Activated CD4-positive, CD25-positive, alpha-beta regulatory T cell treated with anti-CD3 and anti-CD28 coated beads, Interleukin-2, amount 50 U/mL, for 72 hours (primary cell): Measurements from ENCODE around the gene SYNRG.

ENCODE experiments used
- DNase-seq: peaks from one replicate; pipeline ENCODE4 v3.0.0; 2021

The SYNRG gene

GRCh38 chr17:37592291-37592690, 16.9 kb downstream of the SYNRG start:
- no peak for DNase-seq

- DNase-seq: no peak
These were observed 24.2 kb downstream of the SYNRG start for GRCh38 chr17:37585066-37585465.

GRCh38 chr17:37576281-37576680, 32.9 kb downstream of the SYNRG start:
- no peak for DNase-seq

- DNase-seq: no peak
These were observed 34.8 kb downstream of the SYNRG start for GRCh38 chr17:37574427-37574826.

GRCh38 chr17:37571674-37572073, 37.5 kb downstream of the SYNRG start:
- DNase-seq: no peak

- DNase-seq: no peak
These were observed 38.6 kb downstream of the SYNRG start for GRCh38 chr17:37570527-37571093.

- no peak for DNase-seq
These were observed 40.7 kb downstream of the SYNRG start for GRCh38 chr17:37568350-37569053.

- DNase-seq: no peak
These were observed 41.7 kb downstream of the SYNRG start for GRCh38 chr17:37567538-37567937.

GRCh38 chr17:37567137-37567536, 42.1 kb downstream of the SYNRG start:
- no peak for DNase-seq

- no peak for DNase-seq
These were observed 45.0 kb downstream of the SYNRG start for GRCh38 chr17:37564252-37564651.

GRCh38 chr17:37562016-37562745, 47.0 kb downstream of the SYNRG start:
- DNase-seq: no peak

GRCh38 chr17:37558299-37558698, 50.9 kb downstream of the SYNRG start:
- no peak for DNase-seq

GRCh38 chr17:37557482-37557881, 51.7 kb downstream of the SYNRG start:
- DNase-seq: no peak

GRCh38 chr17:37555386-37555785, 53.8 kb downstream of the SYNRG start:
- no peak for DNase-seq

GRCh38 chr17:37553401-37553966, 55.7 kb downstream of the SYNRG start:
- no peak for DNase-seq

GRCh38 chr17:37551788-37552187, 57.4 kb downstream of the SYNRG start:
- DNase-seq: no peak

GRCh38 chr17:37547986-37548385, 61.2 kb downstream of the SYNRG start:
- no peak for DNase-seq

GRCh38 chr17:37546302-37546701, 62.9 kb downstream of the SYNRG start:
- no peak for DNase-seq

- DNase-seq: no peak
These were observed 63.7 kb downstream of the SYNRG start for GRCh38 chr17:37545486-37545885.

GRCh38 chr17:37543637-37544052, 65.6 kb downstream of the SYNRG start:
- DNase-seq: no peak

GRCh38 chr17:37541880-37542660, 67.1 kb downstream of the SYNRG start:
- no peak for DNase-seq

- no peak for DNase-seq
These were observed 70.1 kb downstream of the SYNRG start for GRCh38 chr17:37538981-37539659.
